ENCODE data around the gene SPOCK1.

Gene SPOCK1

DNA sequence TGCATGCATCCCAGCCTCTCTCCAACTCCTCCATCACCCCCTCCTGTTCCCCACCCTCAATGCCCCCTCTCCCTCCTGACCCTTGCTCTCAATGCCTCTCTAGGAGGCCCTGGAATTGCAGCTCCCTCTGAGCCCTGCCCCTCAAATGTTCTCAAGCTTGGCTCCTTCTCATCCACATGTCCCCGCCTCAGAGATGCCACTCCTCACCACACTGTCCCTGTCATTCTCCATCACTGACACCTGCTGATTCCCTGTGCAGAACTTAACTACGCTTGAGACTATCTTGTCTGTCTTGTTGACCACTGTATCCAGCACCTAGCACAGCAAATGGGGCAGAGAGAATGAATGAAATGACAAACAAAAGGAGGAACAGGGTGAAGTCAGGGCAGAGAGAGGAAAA is 314.4 kb downstream of the SPOCK1 start:
- Mint-ChIP-seq H3K36me3 (ENCODE audit: low read depth) (no peaks in the 10 kb centered on the region), H3K4me1 (peaks cover 13% of the 10 kb centered on the region), H3K4me3 (no peak overlapping the region), H3K27ac (no peak overlapping the region), H3K9me3 (no peaks in the 10 kb centered on the region), H3K27me3 (ENCODE audit: low read depth, poor library complexity) (peaks cover 14% of the 10 kb centered on the region)
- no peak for DNase-seq
- TF ChIP-seq, protein P1, sequence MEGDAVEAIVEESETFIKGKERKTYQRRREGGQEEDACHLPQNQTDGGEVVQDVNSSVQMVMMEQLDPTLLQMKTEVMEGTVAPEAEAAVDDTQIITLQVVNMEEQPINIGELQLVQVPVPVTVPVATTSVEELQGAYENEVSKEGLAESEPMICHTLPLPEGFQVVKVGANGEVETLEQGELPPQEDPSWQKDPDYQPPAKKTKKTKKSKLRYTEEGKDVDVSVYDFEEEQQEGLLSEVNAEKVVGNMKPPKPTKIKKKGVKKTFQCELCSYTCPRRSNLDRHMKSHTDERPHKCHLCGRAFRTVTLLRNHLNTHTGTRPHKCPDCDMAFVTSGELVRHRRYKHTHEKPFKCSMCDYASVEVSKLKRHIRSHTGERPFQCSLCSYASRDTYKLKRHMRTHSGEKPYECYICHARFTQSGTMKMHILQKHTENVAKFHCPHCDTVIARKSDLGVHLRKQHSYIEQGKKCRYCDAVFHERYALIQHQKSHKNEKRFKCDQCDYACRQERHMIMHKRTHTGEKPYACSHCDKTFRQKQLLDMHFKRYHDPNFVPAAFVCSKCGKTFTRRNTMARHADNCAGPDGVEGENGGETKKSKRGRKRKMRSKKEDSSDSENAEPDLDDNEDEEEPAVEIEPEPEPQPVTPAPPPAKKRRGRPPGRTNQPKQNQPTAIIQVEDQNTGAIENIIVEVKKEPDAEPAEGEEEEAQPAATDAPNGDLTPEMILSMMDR (IDR thresholded peaks at IDR 0.05) = no peak

GRCh38 chr5:137182576-137182975 is 316.6 kb downstream of the SPOCK1 start:
- no peaks in the 10 kb centered on the region for H3K9me3 Mint-ChIP-seq
- H3K27ac Mint-ChIP-seq = no peak overlapping the region
- TF ChIP-seq, protein P1 (IDR thresholded peaks at IDR 0.05) = no peak
- no peak for DNase-seq
- H3K4me3 Mint-ChIP-seq = no peak overlapping the region
- H3K36me3 Mint-ChIP-seq (ENCODE audit: low read depth) = no peaks in the 10 kb centered on the region
- H3K27me3 Mint-ChIP-seq (ENCODE audit: low read depth, poor library complexity) = peaks cover 14% of the 10 kb centered on the region
- H3K4me1 Mint-ChIP-seq = peaks cover 35% of the 10 kb centered on the region

GRCh38 chr5:137181667-137182066 is 317.5 kb downstream of the SPOCK1 start:
- peaks cover 33% of the 10 kb centered on the region for H3K4me1 Mint-ChIP-seq
- TF ChIP-seq, protein P1 (IDR thresholded peaks at IDR 0.05) = no peak

GRCh38 chr5:137179203-137179602 is 319.9 kb downstream of the SPOCK1 start:
- TF ChIP-seq, protein P1 (IDR thresholded peaks at IDR 0.05) = no peak
- H3K4me1 Mint-ChIP-seq = peaks cover 32% of the 10 kb centered on the region
- no peak overlapping the region for H3K4me3 Mint-ChIP-seq
- H3K27me3 Mint-ChIP-seq (ENCODE audit: low read depth, poor library complexity) = peaks cover 14% of the 10 kb centered on the region
- H3K36me3 Mint-ChIP-seq (ENCODE audit: low read depth) = no peaks in the 10 kb centered on the region
- H3K27ac Mint-ChIP-seq = peak overlapping the region; percentile 34
- no peak for DNase-seq
- H3K9me3 Mint-ChIP-seq = no peaks in the 10 kb centered on the region

More at GRCh38 chr5:137181667-137182066, 317.5 kb downstream of the SPOCK1 start:
- Mint-ChIP-seq H3K27me3 (ENCODE audit: low read depth, poor library complexity) (peaks cover 14% of the 10 kb centered on the region), H3K9me3 (no peaks in the 10 kb centered on the region), H3K36me3 (ENCODE audit: low read depth) (no peaks in the 10 kb centered on the region), H3K4me3 (no peak overlapping the region), H3K27ac (peak overlapping the region; percentile 71)
- no peak for DNase-seq

DNA sequence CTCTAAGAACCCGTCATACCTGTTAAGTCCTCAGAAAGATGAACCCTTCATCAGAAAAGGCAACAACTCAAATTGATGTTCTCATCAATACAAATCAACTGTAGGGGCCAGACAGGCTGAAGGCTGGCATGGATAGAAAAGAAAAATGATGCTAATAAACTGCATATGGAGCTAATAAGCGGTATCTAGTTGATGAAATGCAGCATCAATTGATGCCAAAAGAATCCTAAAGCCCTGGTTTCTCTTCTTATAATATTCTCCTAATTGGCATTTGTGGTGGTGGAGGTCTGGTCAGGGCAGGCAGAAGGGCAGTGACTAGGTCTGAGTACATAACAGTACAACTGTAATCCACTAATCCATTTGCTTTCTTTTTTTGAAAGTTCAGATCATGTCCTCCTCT is 322.5 kb downstream of the SPOCK1 start:
- Mint-ChIP-seq H3K9me3 (no peaks in the 10 kb centered on the region), H3K27me3 (ENCODE audit: low read depth, poor library complexity) (peaks cover under 1% of the 10 kb centered on the region), H3K4me1 (peaks cover 32% of the 10 kb centered on the region), H3K36me3 (ENCODE audit: low read depth) (no peaks in the 10 kb centered on the region), H3K27ac (no peak overlapping the region), H3K4me3 (no peak overlapping the region)
- no peak for DNase-seq
- TF ChIP-seq, protein P1 (IDR thresholded peaks at IDR 0.05) = no peak

DNA sequence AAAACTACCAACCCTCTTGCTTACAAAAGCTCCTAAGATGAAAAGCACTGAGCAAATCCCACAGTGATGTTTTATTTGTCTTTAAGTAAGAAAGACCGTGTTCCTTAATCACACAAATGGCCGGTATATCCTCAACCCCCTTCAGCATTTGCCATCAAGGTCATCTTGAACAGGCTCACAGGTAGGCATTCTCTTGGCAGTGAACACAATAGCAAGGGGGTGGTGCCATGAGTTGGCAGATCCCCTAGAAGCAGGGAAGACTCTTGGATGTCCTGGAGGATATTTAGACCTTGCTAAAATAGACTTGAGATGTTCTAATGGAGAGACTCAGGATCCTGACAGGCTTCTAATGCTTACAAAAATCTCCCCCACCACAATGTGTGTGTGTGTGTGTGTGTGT is 323.0 kb downstream of the SPOCK1 start:
- Mint-ChIP-seq H3K36me3 (ENCODE audit: low read depth) (no peaks in the 10 kb centered on the region), H3K4me1 (peaks cover 32% of the 10 kb centered on the region), H3K27me3 (ENCODE audit: low read depth, poor library complexity) (no peaks in the 10 kb centered on the region), H3K4me3 (no peak overlapping the region), H3K9me3 (no peaks in the 10 kb centered on the region), H3K27ac (no peak overlapping the region)
- TF ChIP-seq, protein P1 (IDR thresholded peaks at IDR 0.05) = no peak
- no peak for DNase-seq

All from nephron progenitor cell (in vitro differentiated cells).